A673 (cell line): Measurements from ENCODE around the gene TMEM109. TPM values are rescaled to one million over a fixed set of nuclear protein-coding genes. Genes with fewer than 3 reads are reported as not detected.

Source experiments
- BruUV-seq: library from RNA; stranded (reverse); fragments of 400-500 nt; replicated peaks from 2 replicates; lab custom pipeline; 2021; lab: Mats Ljungman, UMichigan
- CTCF ChIA-PET: fragments of 300-600 bp; sonication (Branson Sonifier 250); formaldehyde crosslinking; loops from one replicate; lab custom pipeline; 2022; ENCODE audit warnings: antibody characterized with exemption; lab: Charles Lee
- POLR2A ChIA-PET: fragments of 300-600 bp; sonication (Branson Sonifier 250); formaldehyde crosslinking; loops from one replicate; lab custom pipeline; 2022; ENCODE audit warnings: antibody characterized with exemption; ENCODE audit not compliant: low non-redundant PET; lab: Charles Lee
- DNase-seq: peaks from one replicate; pipeline ENCODE4 v3.0.0-alpha.2; 2015; ENCODE audit warnings: low spot score
- H3K27ac ChIP-seq: fragments of 200-600 bp; sonication (generic); 2 replicates; pipeline ENCODE4 v1.5.1; 2016; ENCODE audit warnings: mixed run types, low read depth, mild to moderate bottlenecking, mixed read lengths, antibody characterized with exemption, low read length; ENCODE audit not compliant: poor library complexity, severe bottlenecking
- H3K27me3 ChIP-seq: fragments of 200-600 bp; sonication (generic); replicated peaks from 2 replicates; pipeline ENCODE4 v1.6.1; 2017; ENCODE audit warnings: mixed run types, low read depth, mild to moderate bottlenecking, mixed read lengths, antibody characterized with exemption, low read length; ENCODE audit not compliant: insufficient read depth, poor library complexity
- H3K36me3 ChIP-seq: fragments of 200-600 bp; sonication (generic); 2 replicates; pipeline ENCODE4 v1.6.1; 2016; ENCODE audit warnings: mixed run types, mild to moderate bottlenecking, mixed read lengths, antibody characterized with exemption, low read length; ENCODE audit not compliant: insufficient read depth, poor library complexity, severe bottlenecking
- H3K4me1 ChIP-seq: fragments of 200-600 bp; sonication (generic); 2 replicates; pipeline ENCODE4 v1.6.1; 2017; ENCODE audit warnings: mixed run types, mild to moderate bottlenecking, mixed read lengths, antibody characterized with exemption, low read length; ENCODE audit not compliant: insufficient read depth, poor library complexity, severe bottlenecking
- H3K4me3 ChIP-seq: fragments of 200-600 bp; sonication (generic); 2 replicates; pipeline ENCODE4 v1.5.1; 2016; ENCODE audit warnings: low read depth, mixed run types, mild to moderate bottlenecking, mixed read lengths, low read length; ENCODE audit not compliant: poor library complexity, severe bottlenecking
- H3K9me3 ChIP-seq: fragments of 200-600 bp; sonication (generic); 2 replicates; pipeline ENCODE4 v1.6.1; 2016; ENCODE audit warnings: mixed run types, low read depth, mild to moderate bottlenecking, mixed read lengths, antibody characterized with exemption, low read length; ENCODE audit not compliant: poor library complexity, severe bottlenecking
- CTCF ChIP-seq: fragments of 300-800, 200-600 bp; sonication (generic); conservative IDR thresholded peaks from 2 replicates; pipeline ENCODE4 v1.5.1; 2017; ENCODE audit warnings: low read depth, mild to moderate bottlenecking, antibody characterized with exemption, low read length, moderate library complexity, mixed read lengths
- EZH2 ChIP-seq: fragments of 200-600 bp; sonication (generic); IDR thresholded peaks from 2 replicates; pipeline ENCODE4 v1.6.1; 2017; ENCODE audit warnings: borderline replicate concordance, low read depth, mild to moderate bottlenecking, mixed read lengths, antibody characterized with exemption, low read length; ENCODE audit not compliant: poor library complexity, severe bottlenecking
- intact Hi-C: fragments of 100-400 bp; cut with micrococcal nuclease; formaldehyde crosslinking; loops from one replicate; pipeline ENCODE4 v1.10.0; 2022; ENCODE audit not compliant: unreplicated experiment
- total RNA-seq: library from RNA; stranded (reverse); gene quantifications from 2 replicates; pipeline ENCODE4 v1.2.3, GENCODE V29; 2021

Gene TMEM109
- total RNA-seq, 1 experiment from 2014 or later: 169 TPM

GRCh38 chr11:60866911-60867870 is 46.8 kb upstream of the TMEM109 start, which contains the start of gene ZP1:
Gene ZP1, plus strand, starts transcription at chr11:60867542. Its CDS starts 20 bp downstream, at chr11:60867562.
- Histone ChIP-seq H3K27me3 (no peaks in the 10 kb centered on the region), H3K4me1 (no peaks in the 10 kb centered on the region), H3K27ac (no peak within 1 kb of the TSS), H3K4me3 (no peak within 1 kb of the TSS), H3K36me3 (no peaks in the 10 kb centered on the region), H3K9me3 (no peaks in the 10 kb centered on the region)
- DNase-seq: no peak
- intact Hi-C loops: no loop called here
- ChIA-PET CTCF (no interaction called here), POLR2A (no interaction called here)
- BruUV-seq: no TSS peak
- TF ChIP-seq EZH2 (no peak), CTCF (no peak)

GRCh38 chr11:60867871-60868681 is 45.9 kb upstream of the TMEM109 start:
- no peaks in the 10 kb centered on the region for H3K4me1 ChIP-seq
- no peak overlapping the region for H3K4me3 ChIP-seq
- CTCF ChIA-PET: no interaction called here
- no TSS peak for BruUV-seq
- intact Hi-C loops: no loop called here
- POLR2A ChIA-PET: no interaction called here
- H3K27me3 ChIP-seq: no peaks in the 10 kb centered on the region
- no peak for TF ChIP-seq CTCF
- no peak for TF ChIP-seq EZH2
- no peak for DNase-seq
- no peak overlapping the region for H3K27ac ChIP-seq
- no peaks in the 10 kb centered on the region for H3K9me3 ChIP-seq
- H3K36me3 ChIP-seq: no peaks in the 10 kb centered on the region

GRCh38 chr11:60868682-60869450 is 45.1 kb upstream of the TMEM109 start:
- ChIA-PET POLR2A (no interaction called here), CTCF (no interaction called here)
- DNase-seq: no peak
- H3K9me3 ChIP-seq: no peaks in the 10 kb centered on the region
- H3K27me3 ChIP-seq: no peaks in the 10 kb centered on the region
- H3K27ac ChIP-seq: no peak overlapping the region
- TF ChIP-seq CTCF: no peak
- no peak for TF ChIP-seq EZH2
- no peaks in the 10 kb centered on the region for H3K36me3 ChIP-seq
- BruUV-seq: no TSS peak
- no peak overlapping the region for H3K4me3 ChIP-seq
- intact Hi-C loops: no loop called here
- H3K4me1 ChIP-seq: no peaks in the 10 kb centered on the region
